ENCODE data around the gene EPC2.
A peak's percentile ranks its signal among the peaks of the same experiment; 100 is the strongest.

EPC2 gene

DNA sequence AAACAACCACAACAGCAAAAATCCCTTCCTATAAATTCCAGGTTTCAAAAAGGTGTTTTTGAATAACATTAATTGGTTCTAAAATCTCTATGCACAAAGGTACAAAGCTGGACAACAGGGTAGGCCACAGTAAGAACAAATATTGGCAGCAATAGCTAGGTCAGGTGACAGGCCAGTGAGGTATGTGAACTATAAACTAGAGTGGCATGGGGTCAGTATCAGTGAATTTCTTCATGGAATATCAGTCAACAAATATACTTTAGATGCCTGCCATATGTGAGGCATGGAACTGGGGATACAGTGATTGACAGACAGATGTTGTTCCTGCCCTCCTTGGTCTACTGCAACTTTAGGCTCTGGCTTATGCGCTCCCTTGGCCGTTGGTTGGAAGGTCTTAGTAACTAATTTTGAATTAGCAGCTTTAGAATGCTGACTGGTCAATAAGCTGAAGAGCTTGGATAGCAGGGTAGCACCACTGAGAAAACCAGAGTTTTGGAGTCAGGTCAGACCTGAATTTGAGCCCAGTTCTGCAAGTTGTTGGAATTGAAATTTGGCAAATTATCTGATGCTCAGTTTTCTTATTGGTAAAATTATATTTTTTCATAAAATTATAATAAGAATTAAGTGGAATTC is 2.3 kb upstream of the EPC2 start:
- Mint-ChIP-seq H3K4me1 (peaks cover 10% of the 10 kb centered on the region), H3K27me3 (ENCODE audit: low read depth) (peaks cover 25% of the 10 kb centered on the region), H3K9me3 (no peaks in the 10 kb centered on the region), H3K4me3 (peak overlapping the region; percentile 15 to 92 (median 59)), H3K36me3 (ENCODE audit: low read depth) (peaks cover 4% of the 10 kb centered on the region), H3K27ac (no peak overlapping the region)
- TF ChIP-seq, protein P1, sequence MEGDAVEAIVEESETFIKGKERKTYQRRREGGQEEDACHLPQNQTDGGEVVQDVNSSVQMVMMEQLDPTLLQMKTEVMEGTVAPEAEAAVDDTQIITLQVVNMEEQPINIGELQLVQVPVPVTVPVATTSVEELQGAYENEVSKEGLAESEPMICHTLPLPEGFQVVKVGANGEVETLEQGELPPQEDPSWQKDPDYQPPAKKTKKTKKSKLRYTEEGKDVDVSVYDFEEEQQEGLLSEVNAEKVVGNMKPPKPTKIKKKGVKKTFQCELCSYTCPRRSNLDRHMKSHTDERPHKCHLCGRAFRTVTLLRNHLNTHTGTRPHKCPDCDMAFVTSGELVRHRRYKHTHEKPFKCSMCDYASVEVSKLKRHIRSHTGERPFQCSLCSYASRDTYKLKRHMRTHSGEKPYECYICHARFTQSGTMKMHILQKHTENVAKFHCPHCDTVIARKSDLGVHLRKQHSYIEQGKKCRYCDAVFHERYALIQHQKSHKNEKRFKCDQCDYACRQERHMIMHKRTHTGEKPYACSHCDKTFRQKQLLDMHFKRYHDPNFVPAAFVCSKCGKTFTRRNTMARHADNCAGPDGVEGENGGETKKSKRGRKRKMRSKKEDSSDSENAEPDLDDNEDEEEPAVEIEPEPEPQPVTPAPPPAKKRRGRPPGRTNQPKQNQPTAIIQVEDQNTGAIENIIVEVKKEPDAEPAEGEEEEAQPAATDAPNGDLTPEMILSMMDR (IDR thresholded peaks at IDR 0.05; ENCODE audit: unreplicated experiment in 3 of 3), result no peak

DNA sequence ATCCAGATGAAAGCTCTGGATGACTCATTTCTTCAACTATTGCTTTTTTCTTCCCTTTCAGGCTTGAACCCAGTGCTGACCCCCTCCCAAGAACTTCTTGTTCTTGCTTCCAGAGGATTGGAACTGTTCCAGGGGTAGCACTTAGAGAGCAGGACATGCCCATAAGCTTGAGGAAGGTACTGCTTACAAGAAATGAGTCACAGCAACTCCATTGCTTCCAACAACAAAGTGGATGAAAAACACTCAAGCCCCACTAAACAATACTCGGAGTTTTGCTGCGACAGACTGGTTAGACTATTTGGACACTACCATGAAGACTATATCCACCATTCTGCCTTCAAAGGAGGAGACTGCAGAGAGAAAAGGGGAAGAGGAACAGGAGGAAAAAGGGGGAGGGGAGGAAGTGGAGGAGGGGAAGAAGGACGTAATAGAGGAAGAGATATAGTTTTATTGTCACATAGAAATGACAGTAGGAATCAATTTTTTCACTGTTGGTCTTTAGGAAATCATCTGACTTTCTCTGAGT is 1.6 kb upstream of the EPC2 start:
- H3K36me3 Mint-ChIP-seq (ENCODE audit: low read depth), result peaks cover 4% of the 10 kb centered on the region
- TF ChIP-seq, protein P1 (IDR thresholded peaks at IDR 0.05; ENCODE audit: unreplicated experiment in 3 of 3), result no peak
- peak overlapping the region; percentile 92 to 96 (median 92) for H3K4me3 Mint-ChIP-seq
- H3K9me3 Mint-ChIP-seq, result no peaks in the 10 kb centered on the region
- H3K27ac Mint-ChIP-seq, result peak overlapping the region; percentile 5 to 26 (median 10)
- peaks cover 10% of the 10 kb centered on the region for H3K4me1 Mint-ChIP-seq
- peaks cover 25% of the 10 kb centered on the region for H3K27me3 Mint-ChIP-seq (ENCODE audit: low read depth)

DNA sequence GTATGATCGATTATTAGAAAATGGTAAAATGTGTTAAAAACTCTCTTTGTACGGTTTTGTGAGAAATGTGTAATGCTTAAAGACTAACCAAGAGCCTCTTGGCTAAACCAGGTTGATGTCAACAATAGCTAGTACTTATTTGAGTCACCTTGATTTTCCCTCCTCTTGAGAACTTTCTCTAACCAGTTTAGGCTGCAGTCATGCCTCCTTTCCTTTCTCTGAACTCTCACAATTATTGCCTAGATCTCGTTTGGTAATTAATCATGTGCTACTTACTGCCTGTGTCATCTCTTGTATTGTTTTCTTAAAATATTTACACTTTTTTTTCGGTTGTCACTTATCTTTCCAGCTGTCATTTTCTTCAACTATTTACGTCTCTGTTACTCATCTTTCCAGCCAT is 1.1 kb upstream of the EPC2 start:
- TF ChIP-seq, protein P1 (IDR thresholded peaks at IDR 0.05; ENCODE audit: unreplicated experiment in 3 of 3), result no peak
- peaks cover 10% of the 10 kb centered on the region for H3K4me1 Mint-ChIP-seq
- H3K9me3 Mint-ChIP-seq, result no peaks in the 10 kb centered on the region
- H3K4me3 Mint-ChIP-seq, result peak overlapping the region; percentile 92 to 96 (median 92)
- peak overlapping the region; percentile 49 to 98 (median 61) for H3K27ac Mint-ChIP-seq
- H3K36me3 Mint-ChIP-seq (ENCODE audit: low read depth), result peaks cover 4% of the 10 kb centered on the region
- peaks cover 25% of the 10 kb centered on the region for H3K27me3 Mint-ChIP-seq (ENCODE audit: low read depth)

DNA sequence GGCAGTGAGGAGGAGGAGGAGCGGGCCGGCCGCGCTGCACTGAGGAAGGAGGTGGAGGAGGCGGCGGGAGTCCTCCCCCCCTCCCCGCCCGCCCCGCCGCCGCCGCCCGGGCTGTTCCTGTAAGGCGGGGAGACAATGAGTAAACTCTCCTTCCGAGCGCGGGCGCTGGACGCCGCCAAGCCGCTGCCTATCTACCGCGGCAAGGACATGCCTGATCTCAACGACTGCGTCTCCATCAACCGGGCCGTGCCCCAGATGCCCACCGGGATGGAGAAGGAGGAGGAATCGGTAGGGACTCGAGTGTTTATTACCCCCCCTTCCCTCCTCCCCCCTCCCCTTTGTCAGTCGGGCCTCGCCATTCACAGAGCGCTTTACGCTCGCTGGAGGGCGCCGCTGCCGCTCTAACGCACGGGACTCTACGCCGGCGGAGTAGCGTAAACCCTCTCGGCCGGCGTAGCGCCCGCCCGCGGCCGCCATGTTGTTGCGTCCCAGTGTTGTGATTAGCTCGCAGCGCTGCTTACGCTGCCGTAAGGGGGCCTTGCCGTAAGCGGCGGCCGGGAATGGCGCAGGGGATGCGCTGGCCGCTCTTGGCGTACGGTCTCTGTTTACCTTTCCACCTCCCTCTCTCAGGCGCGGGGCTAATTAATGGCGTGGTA is 460 bp downstream of the EPC2 start:
- H3K4me3 Mint-ChIP-seq, result peak overlapping the region; percentile 91 to 95 (median 92)
- H3K27ac Mint-ChIP-seq, result peak overlapping the region; percentile 98 to 100 (median 100)
- H3K27me3 Mint-ChIP-seq (ENCODE audit: low read depth), result peaks cover 16% of the 10 kb centered on the region
- H3K9me3 Mint-ChIP-seq, result no peaks in the 10 kb centered on the region
- H3K36me3 Mint-ChIP-seq (ENCODE audit: low read depth), result peaks cover 12% of the 10 kb centered on the region
- TF ChIP-seq, protein P1 (IDR thresholded peaks at IDR 0.05; ENCODE audit: unreplicated experiment in 3 of 3), result peak in 1 of 3 experiments; percentile 20
- H3K4me1 Mint-ChIP-seq, result peaks cover 19% of the 10 kb centered on the region

DNA sequence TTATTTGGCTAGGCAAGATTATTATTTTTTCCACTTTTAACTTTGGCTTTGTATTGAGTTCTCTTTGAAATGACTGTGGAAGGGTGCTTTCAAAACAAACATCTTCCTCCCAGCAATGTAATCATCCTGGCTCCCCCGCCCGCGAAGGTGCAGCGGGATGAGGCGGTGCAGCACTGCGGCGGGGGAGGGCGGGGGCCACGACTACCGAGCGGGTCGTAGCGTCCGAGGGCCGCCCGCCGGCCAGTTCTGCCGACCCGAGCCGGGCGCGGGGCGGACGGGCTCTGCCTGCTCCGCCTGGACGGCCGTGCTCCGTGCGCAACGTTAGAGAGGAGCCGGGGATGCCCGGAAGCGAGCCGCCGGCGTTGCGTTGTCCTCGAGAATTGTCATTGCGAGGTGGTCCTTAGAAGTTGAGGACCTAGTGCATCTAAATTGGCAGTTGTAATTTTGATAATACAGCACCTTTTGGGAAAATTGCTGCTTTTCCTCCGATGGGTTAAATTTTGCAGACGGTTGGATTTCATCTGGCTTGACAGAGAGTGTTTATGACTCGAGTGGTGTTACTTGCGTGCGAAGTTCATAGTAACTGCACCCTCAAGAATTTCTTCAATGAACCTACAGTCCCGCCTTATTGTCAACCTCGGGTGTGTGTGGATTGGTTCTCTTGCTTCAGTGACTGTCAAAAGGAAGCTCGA is 1.1 kb downstream of the EPC2 start:
- peaks cover 24% of the 10 kb centered on the region for H3K4me1 Mint-ChIP-seq
- H3K9me3 Mint-ChIP-seq, result no peaks in the 10 kb centered on the region
- peak overlapping the region; percentile 91 to 95 (median 92) for H3K4me3 Mint-ChIP-seq
- peaks cover 16% of the 10 kb centered on the region for H3K27me3 Mint-ChIP-seq (ENCODE audit: low read depth)
- peak overlapping the region; percentile 98 to 100 (median 100) for H3K27ac Mint-ChIP-seq
- H3K36me3 Mint-ChIP-seq (ENCODE audit: low read depth), result peaks cover 12% of the 10 kb centered on the region
- TF ChIP-seq, protein P1 (IDR thresholded peaks at IDR 0.05; ENCODE audit: unreplicated experiment in 3 of 3), result no peak

Measured in nephron (organoid).